Measurements from ENCODE around the gene MCM9. TPM values are rescaled to one million over a fixed set of nuclear protein-coding genes. Genes with fewer than 3 reads are reported as not detected.

MCM9 gene
- total and polyA plus RNA-seq, 12 donors: 3.1 to 20.5 (median 14.5) TPM

DNA sequence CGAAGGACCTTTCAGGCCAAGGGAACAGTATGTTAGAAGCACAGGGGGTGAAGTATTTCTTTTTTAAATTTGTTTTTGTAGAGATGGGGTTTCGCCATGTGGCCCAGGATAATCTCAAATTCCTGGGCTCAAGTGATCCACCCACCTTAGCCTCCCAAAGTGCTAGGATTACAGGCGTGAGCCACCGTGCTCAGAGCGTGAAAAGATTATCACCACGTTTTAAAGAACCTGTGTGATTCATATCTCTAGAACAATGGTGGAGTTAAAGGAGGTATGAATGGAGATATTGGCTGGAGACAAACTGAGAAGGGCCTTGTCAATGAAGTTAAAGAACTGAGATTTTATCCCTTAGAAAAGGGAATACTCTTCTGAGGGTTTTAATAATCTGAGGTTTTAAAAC is 31.3 kb downstream of the MCM9 start:
- Histone ChIP-seq H3K4me1 (replicated peaks in 1 of 2) (peaks cover 0 to 16% of the 10 kb centered on the region in 2 donors), H3K27ac (no peak overlapping the region), H3K27me3 (no peaks in the 10 kb centered on the region), H3K36me3 (replicated peaks in 1 of 2) (peaks cover 0 to 15% of the 10 kb centered on the region in 2 donors), H3K4me3 (no peak overlapping the region), H3K9me3 (replicated peaks in 1 of 3) (no peaks in the 10 kb centered on the region)
- no peak for DNase-seq
- WGBS, 4 donors: 93 to 97% (median 94%) methylated on average over 6 of the region's 6 CpGs
- TF ChIP-seq POLR2A (IDR thresholded peaks at IDR 0.05) (no peak), CTCF (IDR thresholded peaks at IDR 0.05) (no peak)
- intact Hi-C loops (cut with DNase I): no loop called here

GRCh38 chr6:118903138-118903537 is 31.8 kb downstream of the MCM9 start:
- Histone ChIP-seq H3K4me3 (no peak overlapping the region), H3K27ac (no peak overlapping the region), H3K36me3 (replicated peaks in 1 of 2) (peaks cover 0 to 9% of the 10 kb centered on the region in 2 donors), H3K4me1 (replicated peaks in 1 of 2) (peaks cover 0 to 16% of the 10 kb centered on the region in 2 donors), H3K27me3 (no peaks in the 10 kb centered on the region), H3K9me3 (replicated peaks in 1 of 3) (no peaks in the 10 kb centered on the region)
- no peak for DNase-seq
- TF ChIP-seq POLR2A (IDR thresholded peaks at IDR 0.05): no peak
- 59 to 80% (median 65%) methylated on average over 2 of the region's 2 CpGs for WGBS, 4 donors
- intact Hi-C loops (cut with DNase I): no loop called here

GRCh38 chr6:118902726-118903125 is 32.2 kb downstream of the MCM9 start:
- Histone ChIP-seq H3K4me1 (replicated peaks in 1 of 2) (peaks cover 0 to 16% of the 10 kb centered on the region in 2 donors), H3K27me3 (no peaks in the 10 kb centered on the region), H3K9me3 (replicated peaks in 1 of 3) (no peaks in the 10 kb centered on the region), H3K4me3 (no peak overlapping the region), H3K27ac (no peak overlapping the region), H3K36me3 (replicated peaks in 1 of 2) (peaks cover 0 to 5% of the 10 kb centered on the region in 2 donors)
- TF ChIP-seq CTCF (IDR thresholded peaks at IDR 0.05) (no peak), POLR2A (IDR thresholded peaks at IDR 0.05) (no peak)
- DNase-seq: no peak
- intact Hi-C loops (cut with DNase I): no loop called here

GRCh38 chr6:118899948-118900347 is 35.0 kb downstream of the MCM9 start:
- no peaks in the 10 kb centered on the region for H3K27me3 ChIP-seq
- no peak for DNase-seq
- H3K9me3 ChIP-seq (replicated peaks in 1 of 3): no peaks in the 10 kb centered on the region
- no peak overlapping the region for H3K4me3 ChIP-seq
- intact Hi-C loops (cut with DNase I): no loop called here
- no peaks in the 10 kb centered on the region for H3K36me3 ChIP-seq (replicated peaks in 1 of 2)
- WGBS, 4 donors: 89 to 97% (median 91%) methylated on average over 6 of the region's 6 CpGs
- H3K4me1 ChIP-seq (replicated peaks in 1 of 2): peaks cover 5 to 34% of the 10 kb centered on the region in 2 donors
- TF ChIP-seq POLR2A (IDR thresholded peaks at IDR 0.05): no peak
- TF ChIP-seq CTCF (IDR thresholded peaks at IDR 0.05): no peak
- no peak overlapping the region for H3K27ac ChIP-seq

GRCh38 chr6:118897386-118897785 is 37.6 kb downstream of the MCM9 start:
- Histone ChIP-seq H3K27me3 (no peaks in the 10 kb centered on the region), H3K4me3 (no peak overlapping the region), H3K9me3 (replicated peaks in 1 of 3) (no peaks in the 10 kb centered on the region), H3K36me3 (replicated peaks in 1 of 2) (no peaks in the 10 kb centered on the region), H3K27ac (no peak overlapping the region), H3K4me1 (replicated peaks in 1 of 2) (peaks cover 9 to 31% of the 10 kb centered on the region in 2 donors)
- no peak for DNase-seq
- intact Hi-C loops (cut with DNase I): no loop called here
- no peak for TF ChIP-seq POLR2A (IDR thresholded peaks at IDR 0.05)
- TF ChIP-seq CTCF (IDR thresholded peaks at IDR 0.05): no peak

Measured in adrenal gland (tissue), 12 donors.